ENCODE data around the gene CIITA.
A peak's percentile ranks its signal among the peaks of the same experiment; 100 is the strongest.

Gene CIITA

DNA sequence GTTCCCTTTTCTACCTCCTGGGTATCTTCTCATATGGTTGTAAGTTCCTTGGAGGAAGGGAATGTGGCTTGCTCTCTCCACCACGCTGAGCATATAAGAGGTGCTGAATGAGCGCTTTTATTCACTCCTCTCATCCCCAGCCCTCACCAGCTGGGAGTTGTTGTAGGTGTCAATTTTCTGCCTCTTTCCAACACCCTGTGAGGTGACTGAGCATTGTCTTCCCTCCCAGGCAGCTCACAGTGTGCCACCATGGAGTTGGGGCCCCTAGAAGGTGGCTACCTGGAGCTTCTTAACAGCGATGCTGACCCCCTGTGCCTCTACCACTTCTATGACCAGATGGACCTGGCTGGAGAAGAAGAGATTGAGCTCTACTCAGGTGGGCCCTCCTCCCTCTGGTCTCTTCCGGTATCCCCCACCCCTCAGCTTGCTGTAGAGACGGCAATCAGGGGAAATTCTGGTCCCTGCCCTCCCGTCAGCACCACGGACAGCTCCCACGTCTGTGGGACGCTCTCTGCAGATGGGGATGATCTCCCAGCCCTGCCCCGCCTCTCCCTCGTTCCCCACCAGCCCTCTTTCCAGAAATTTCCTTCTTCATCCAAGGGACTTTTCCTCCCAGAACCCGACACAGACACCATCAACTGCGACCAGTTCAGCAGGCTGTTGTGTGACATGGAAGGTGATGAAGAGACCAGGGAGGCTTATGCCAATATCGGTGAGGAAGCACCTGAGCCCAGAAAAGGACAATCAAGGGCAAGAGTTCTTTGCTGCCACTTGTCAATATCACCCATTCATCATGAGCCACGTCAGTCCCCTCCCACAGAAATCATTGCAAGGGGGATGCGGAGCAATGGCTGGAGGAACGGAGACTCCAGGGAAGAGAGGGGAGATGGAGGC is 18.3 kb downstream of the CIITA start:
- H4K20me1 ChIP-seq (ENCODE audit: low read depth, low read length): no peaks in the 10 kb centered on the region

DNA sequence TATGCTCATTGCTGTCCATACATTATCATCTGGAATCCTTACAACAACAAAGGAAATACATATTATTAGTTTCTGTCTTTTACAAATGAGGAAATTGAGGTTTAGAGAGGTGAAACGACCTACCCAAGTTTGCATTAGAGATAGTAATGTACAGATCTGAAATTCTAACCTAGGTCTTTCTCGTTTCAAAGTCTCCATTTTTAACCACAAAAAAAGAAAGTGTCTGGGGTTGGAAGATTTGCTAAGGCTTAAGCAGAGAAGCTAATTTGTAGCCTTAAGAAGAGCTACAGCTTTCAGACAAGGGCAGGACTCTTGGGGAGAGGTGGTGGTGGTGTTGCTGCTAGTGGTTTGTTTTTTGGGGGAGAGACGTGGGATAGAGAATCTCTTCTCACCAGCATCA is 19.2 kb downstream of the CIITA start:
- H4K20me1 ChIP-seq (ENCODE audit: low read depth, low read length): no peaks in the 10 kb centered on the region
- no peaks in the 10 kb centered on the region for H3K9me2 ChIP-seq (replicated peaks; ENCODE audit: insufficient read depth, low read length)
- TF ChIP-seq EZH2phosphoT487 (conservative IDR thresholded peaks at IDR 0.05; ENCODE audit: low read length): no peak
- TF ChIP-seq, protein P1, sequence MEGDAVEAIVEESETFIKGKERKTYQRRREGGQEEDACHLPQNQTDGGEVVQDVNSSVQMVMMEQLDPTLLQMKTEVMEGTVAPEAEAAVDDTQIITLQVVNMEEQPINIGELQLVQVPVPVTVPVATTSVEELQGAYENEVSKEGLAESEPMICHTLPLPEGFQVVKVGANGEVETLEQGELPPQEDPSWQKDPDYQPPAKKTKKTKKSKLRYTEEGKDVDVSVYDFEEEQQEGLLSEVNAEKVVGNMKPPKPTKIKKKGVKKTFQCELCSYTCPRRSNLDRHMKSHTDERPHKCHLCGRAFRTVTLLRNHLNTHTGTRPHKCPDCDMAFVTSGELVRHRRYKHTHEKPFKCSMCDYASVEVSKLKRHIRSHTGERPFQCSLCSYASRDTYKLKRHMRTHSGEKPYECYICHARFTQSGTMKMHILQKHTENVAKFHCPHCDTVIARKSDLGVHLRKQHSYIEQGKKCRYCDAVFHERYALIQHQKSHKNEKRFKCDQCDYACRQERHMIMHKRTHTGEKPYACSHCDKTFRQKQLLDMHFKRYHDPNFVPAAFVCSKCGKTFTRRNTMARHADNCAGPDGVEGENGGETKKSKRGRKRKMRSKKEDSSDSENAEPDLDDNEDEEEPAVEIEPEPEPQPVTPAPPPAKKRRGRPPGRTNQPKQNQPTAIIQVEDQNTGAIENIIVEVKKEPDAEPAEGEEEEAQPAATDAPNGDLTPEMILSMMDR (IDR thresholded peaks at IDR 0.05; ENCODE audit: insufficient read depth, low read length, poor library complexity, severe bottlenecking): no peak
- no peaks in the 10 kb centered on the region for H3K9me3 ChIP-seq (ENCODE audit: insufficient read depth, low read length)
- peaks cover 16% of the 10 kb centered on the region for H3K79me2 ChIP-seq (ENCODE audit: insufficient read depth, low read length)
- peaks cover 5% of the 10 kb centered on the region for H3F3A ChIP-seq (ENCODE audit: insufficient read depth)
- no peaks in the 10 kb centered on the region for H3K27me3 ChIP-seq (ENCODE audit: low read length)
- H2AFZ ChIP-seq (ENCODE audit: low read depth, low read length, severe bottlenecking): no peak overlapping the region
- H3K27ac ChIP-seq (ENCODE audit: low read depth, low read length): peak overlapping the region; percentile 50
- no peak overlapping the region for H3K4me2 ChIP-seq (ENCODE audit: low read depth, low read length, poor library complexity, severe bottlenecking)
- no peak overlapping the region for H3K9ac ChIP-seq (ENCODE audit: low read length)
- no peak overlapping the region for H3K4me3 ChIP-seq (ENCODE audit: insufficient read depth, low read length, poor library complexity, severe bottlenecking)
- peaks cover 2% of the 10 kb centered on the region; the same call in 1 of the 2 replicates for H3K36me3 ChIP-seq (ENCODE audit: low read length)

More for the DNA sequence above, 18.3 kb downstream of the CIITA start:
- H3K27ac ChIP-seq (ENCODE audit: low read depth, low read length): no peak overlapping the region; the same call in 1 of the 2 replicates
- no peaks in the 10 kb centered on the region for H3K27me3 ChIP-seq (ENCODE audit: low read length)
- peaks cover 16% of the 10 kb centered on the region for H3K79me2 ChIP-seq (ENCODE audit: insufficient read depth, low read length)
- no peak overlapping the region for H2AFZ ChIP-seq (ENCODE audit: low read depth, low read length, severe bottlenecking)
- peaks cover 13% of the 10 kb centered on the region for H3F3A ChIP-seq (ENCODE audit: insufficient read depth)
- peaks cover 2% of the 10 kb centered on the region; the same call in 1 of the 2 replicates for H3K36me3 ChIP-seq (ENCODE audit: low read length)
- TF ChIP-seq, protein P1 (IDR thresholded peaks at IDR 0.05; ENCODE audit: insufficient read depth, low read length, poor library complexity, severe bottlenecking): no peak
- no peak for TF ChIP-seq EZH2phosphoT487 (conservative IDR thresholded peaks at IDR 0.05; ENCODE audit: low read length)
- H3K9me3 ChIP-seq (ENCODE audit: insufficient read depth, low read length): no peaks in the 10 kb centered on the region
- H3K4me2 ChIP-seq (ENCODE audit: low read depth, low read length, poor library complexity, severe bottlenecking): no peak overlapping the region
- no peak overlapping the region for H3K4me3 ChIP-seq (ENCODE audit: insufficient read depth, low read length, poor library complexity, severe bottlenecking)
- H3K9ac ChIP-seq (ENCODE audit: low read length): no peak overlapping the region
- no peaks in the 10 kb centered on the region for H3K9me2 ChIP-seq (replicated peaks; ENCODE audit: insufficient read depth, low read length)

GRCh38 chr16:10896723-10897122 is 19.7 kb downstream of the CIITA start:
- Histone ChIP-seq H3K4me2 (ENCODE audit: low read depth, low read length, poor library complexity, severe bottlenecking) (no peak overlapping the region), H3K79me2 (ENCODE audit: insufficient read depth, low read length) (peaks cover 16% of the 10 kb centered on the region), H3K27ac (ENCODE audit: low read depth, low read length) (peak overlapping the region; percentile 50; the same call in 1 of the 2 replicates), H3K9me3 (ENCODE audit: insufficient read depth, low read length) (no peaks in the 10 kb centered on the region), H3K9ac (ENCODE audit: low read length) (no peak overlapping the region), H2AFZ (ENCODE audit: low read depth, low read length, severe bottlenecking) (no peak overlapping the region), H3K27me3 (ENCODE audit: low read length) (no peaks in the 10 kb centered on the region), H3K9me2 (replicated peaks; ENCODE audit: insufficient read depth, low read length) (no peaks in the 10 kb centered on the region), H4K20me1 (ENCODE audit: low read depth, low read length) (no peaks in the 10 kb centered on the region), H3K36me3 (ENCODE audit: low read length) (peaks cover 2% of the 10 kb centered on the region; the same call in 1 of the 2 replicates), H3K4me3 (ENCODE audit: insufficient read depth, low read length, poor library complexity, severe bottlenecking) (no peak overlapping the region), H3F3A (ENCODE audit: insufficient read depth) (no peaks in the 10 kb centered on the region)
- TF ChIP-seq EZH2phosphoT487 (conservative IDR thresholded peaks at IDR 0.05; ENCODE audit: low read length): no peak
- TF ChIP-seq, protein P1 (IDR thresholded peaks at IDR 0.05; ENCODE audit: insufficient read depth, low read length, poor library complexity, severe bottlenecking): no peak

Measured in SU-DHL-6 (cell line).